ENCODE measurements around the gene VTI1B.

The VTI1B gene

DNA sequence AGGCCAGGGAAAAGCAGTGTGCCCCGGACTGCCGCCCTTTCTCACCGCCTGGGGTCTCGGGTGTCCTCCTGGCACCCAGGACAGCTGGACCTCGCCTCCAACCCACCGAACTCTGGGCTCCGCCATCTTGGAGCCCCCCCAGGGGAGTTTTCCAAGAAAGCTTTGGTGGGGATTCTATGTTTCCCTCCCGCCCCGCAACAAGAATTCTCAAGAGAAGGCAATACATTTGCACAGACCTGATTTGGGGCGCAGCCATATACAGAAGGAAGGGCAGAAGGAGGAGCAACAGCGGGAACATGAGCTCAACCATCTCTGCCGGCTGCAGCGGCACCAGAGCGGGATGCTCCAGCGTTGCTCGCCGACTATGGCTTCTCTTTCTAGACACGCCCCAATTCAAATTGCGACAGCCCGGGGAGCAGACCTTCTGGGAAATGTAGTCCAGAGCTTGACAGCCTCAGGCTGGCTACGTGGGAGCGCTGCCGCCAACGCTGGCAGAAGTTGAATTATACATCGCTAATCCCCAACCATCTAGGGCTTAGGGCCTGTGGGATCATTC is 21.0 kb upstream of the VTI1B start, which contains the start of gene RDH11:
Gene RDH11 (minus strand): TSS at position 371 of the 556 bp plus-strand sequence. CDS start 61 bp downstream, at position 310.
- TF ChIP-seq ZFX (IDR thresholded peaks at IDR 0.05; ENCODE audit: borderline replicate concordance), result no peak
- TF ChIP-seq, protein P1, sequence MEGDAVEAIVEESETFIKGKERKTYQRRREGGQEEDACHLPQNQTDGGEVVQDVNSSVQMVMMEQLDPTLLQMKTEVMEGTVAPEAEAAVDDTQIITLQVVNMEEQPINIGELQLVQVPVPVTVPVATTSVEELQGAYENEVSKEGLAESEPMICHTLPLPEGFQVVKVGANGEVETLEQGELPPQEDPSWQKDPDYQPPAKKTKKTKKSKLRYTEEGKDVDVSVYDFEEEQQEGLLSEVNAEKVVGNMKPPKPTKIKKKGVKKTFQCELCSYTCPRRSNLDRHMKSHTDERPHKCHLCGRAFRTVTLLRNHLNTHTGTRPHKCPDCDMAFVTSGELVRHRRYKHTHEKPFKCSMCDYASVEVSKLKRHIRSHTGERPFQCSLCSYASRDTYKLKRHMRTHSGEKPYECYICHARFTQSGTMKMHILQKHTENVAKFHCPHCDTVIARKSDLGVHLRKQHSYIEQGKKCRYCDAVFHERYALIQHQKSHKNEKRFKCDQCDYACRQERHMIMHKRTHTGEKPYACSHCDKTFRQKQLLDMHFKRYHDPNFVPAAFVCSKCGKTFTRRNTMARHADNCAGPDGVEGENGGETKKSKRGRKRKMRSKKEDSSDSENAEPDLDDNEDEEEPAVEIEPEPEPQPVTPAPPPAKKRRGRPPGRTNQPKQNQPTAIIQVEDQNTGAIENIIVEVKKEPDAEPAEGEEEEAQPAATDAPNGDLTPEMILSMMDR (IDR thresholded peaks at IDR 0.05), result no peak
- H3K27ac ChIP-seq, result peak within 1 kb of the TSS; percentile 91

DNA sequence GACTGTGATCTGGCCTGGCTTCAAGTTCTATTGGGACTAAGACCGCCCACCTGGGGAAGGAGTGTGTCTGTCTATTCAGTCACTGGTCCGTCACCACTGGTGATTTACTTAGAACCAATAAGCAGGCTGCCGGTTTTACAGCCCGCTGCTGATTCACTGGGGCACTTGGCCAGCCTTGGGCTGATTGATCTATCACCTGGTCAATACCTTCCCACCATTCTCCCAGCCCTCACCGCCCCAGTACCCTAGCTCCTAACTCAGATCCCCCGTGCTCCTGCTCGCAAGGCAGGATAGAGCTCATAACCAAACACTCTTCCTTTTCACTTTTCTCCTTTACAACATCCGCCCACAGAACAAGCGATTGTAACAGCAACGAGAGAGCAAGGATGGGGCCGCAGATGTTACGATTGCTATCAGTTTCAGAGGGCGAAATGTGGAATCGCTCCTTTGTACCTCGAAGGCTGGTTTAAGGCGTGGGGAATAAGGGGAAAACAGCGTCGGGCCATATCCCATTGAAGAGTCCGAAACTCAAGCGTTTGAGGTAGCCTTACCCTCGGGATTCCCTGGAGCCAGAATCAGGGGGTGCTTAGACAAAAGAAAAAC is 20.5 kb upstream of the VTI1B start:
- peak overlapping the region; percentile 91 for H3K27ac ChIP-seq
- no peak for TF ChIP-seq ZFX (IDR thresholded peaks at IDR 0.05; ENCODE audit: borderline replicate concordance)
- TF ChIP-seq, protein P1 (IDR thresholded peaks at IDR 0.05), result no peak

DNA sequence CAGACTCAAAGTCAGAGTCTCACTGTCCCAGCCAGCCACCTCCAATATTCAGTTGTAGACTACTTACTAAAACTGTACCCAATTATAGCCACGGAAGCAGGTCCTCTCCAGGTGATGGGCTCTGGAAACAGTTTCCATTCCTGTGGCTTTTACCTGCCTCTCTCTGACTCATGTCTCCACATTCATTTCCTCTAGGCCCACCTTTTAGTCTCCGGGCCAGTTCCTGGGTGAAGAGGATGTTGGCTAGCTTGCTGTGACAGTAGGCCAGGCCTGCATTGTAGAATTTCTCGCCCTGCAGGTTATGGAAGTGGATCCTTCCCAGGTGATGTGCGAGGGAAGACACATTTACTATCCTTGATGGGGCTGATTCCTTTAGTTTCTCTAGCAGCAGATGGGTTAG is 15.6 kb upstream of the VTI1B start:
- TF ChIP-seq ZFX (IDR thresholded peaks at IDR 0.05; ENCODE audit: borderline replicate concordance), result no peak
- TF ChIP-seq, protein P1 (IDR thresholded peaks at IDR 0.05), result no peak
- H3K27ac ChIP-seq, result no peak overlapping the region

GRCh38 chr14:67683842-67684241 is 9.4 kb upstream of the VTI1B start:
- TF ChIP-seq, protein P1 (IDR thresholded peaks at IDR 0.05), result no peak
- no peak for TF ChIP-seq ZFX (IDR thresholded peaks at IDR 0.05; ENCODE audit: borderline replicate concordance)
- H3K27ac ChIP-seq, result no peak overlapping the region

- peak overlapping the region; percentile 2; the same call in 1 of the 2 replicates for H3K27ac ChIP-seq
- TF ChIP-seq, protein P1 (IDR thresholded peaks at IDR 0.05), result no peak
- TF ChIP-seq ZFX (IDR thresholded peaks at IDR 0.05; ENCODE audit: borderline replicate concordance), result no peak
These were observed 6.5 kb upstream of the VTI1B start for GRCh38 chr14:67680941-67681340.

DNA sequence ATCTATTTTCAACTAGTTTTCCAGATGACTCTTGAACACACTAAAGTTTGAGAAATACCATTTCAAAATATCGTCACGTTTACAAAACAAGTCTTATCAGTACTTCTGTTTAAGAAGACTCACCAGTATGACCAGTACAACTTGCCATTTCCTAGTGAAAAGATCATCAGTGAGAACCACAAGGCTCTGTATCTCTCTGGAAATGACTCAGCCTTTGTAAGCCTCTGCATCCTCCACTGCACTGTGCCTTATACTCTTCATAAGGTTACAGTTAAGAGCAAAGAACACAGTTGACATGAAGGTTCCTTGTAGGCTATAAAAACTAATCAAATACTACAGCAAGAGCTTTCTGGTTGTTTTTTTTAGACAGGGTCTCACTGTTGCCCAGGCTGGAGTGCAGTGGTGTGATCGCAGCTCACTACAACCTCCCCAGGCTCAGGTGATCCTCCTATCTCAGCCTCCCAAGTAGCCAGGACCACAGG is 5.7 kb upstream of the VTI1B start:
- H3K27ac ChIP-seq, result peak overlapping the region; percentile 2; the same call in 1 of the 2 replicates
- TF ChIP-seq, protein P1 (IDR thresholded peaks at IDR 0.05), result no peak
- TF ChIP-seq ZFX (IDR thresholded peaks at IDR 0.05; ENCODE audit: borderline replicate concordance), result no peak

GRCh38 chr14:67679006-67679405 is 4.6 kb upstream of the VTI1B start:
- H3K27ac ChIP-seq, result peak overlapping the region; percentile 30
- TF ChIP-seq ZFX (IDR thresholded peaks at IDR 0.05; ENCODE audit: borderline replicate concordance), result no peak

Measured in 22Rv1 (cell line).